DOHH2 (cell line): ENCODE data around the gene ATF7IP2.

Experiments used
- H3F3A ChIP-seq: fragments of 200-600 bp; sonication (generic), shearing (Covaris generic); 2 replicates; pipeline ENCODE4 v1.6.0; 2016; ENCODE audit warnings: antibody characterized with exemption, mild to moderate bottlenecking; ENCODE audit not compliant: control insufficient read depth, insufficient read depth
- H3K27ac ChIP-seq: fragments of 200-600 bp; sonication (generic); 2 replicates; pipeline ENCODE4 v1.5.1; 2014; ENCODE audit warnings: low read depth, mild to moderate bottlenecking, low read length, moderate library complexity
- H3K27me3 ChIP-seq: fragments of 200-600 bp; sonication (generic); 2 replicates; pipeline ENCODE4 v1.6.1; 2014; ENCODE audit warnings: mild to moderate bottlenecking, low read length, mixed read lengths; ENCODE audit not compliant: control insufficient read depth
- H3K36me3 ChIP-seq: fragments of 200-600 bp; sonication (generic); 2 replicates; pipeline ENCODE4 v1.6.1; 2014; ENCODE audit warnings: mild to moderate bottlenecking, low read length, moderate library complexity, mixed read lengths; ENCODE audit not compliant: control insufficient read depth
- H3K4me1 ChIP-seq: fragments of 200-600 bp; sonication (generic); 2 replicates; pipeline ENCODE4 v1.6.1; 2014; ENCODE audit warnings: mild to moderate bottlenecking, low read length, mixed read lengths; ENCODE audit not compliant: control insufficient read depth
- H3K4me2 ChIP-seq: fragments of 200-600 bp; sonication (generic); 2 replicates; pipeline ENCODE4 v1.6.0; 2014; ENCODE audit warnings: mild to moderate bottlenecking, low read length, moderate library complexity
- H3K4me3 ChIP-seq: fragments of 200-600 bp; sonication (generic); 2 replicates; pipeline ENCODE4 v1.5.1; 2014; ENCODE audit warnings: mild to moderate bottlenecking, low read length, mixed read lengths
- H3K79me2 ChIP-seq: fragments of 200-600 bp; sonication (generic); 2 replicates; pipeline ENCODE4 v1.6.1; 2014; ENCODE audit warnings: mild to moderate bottlenecking, low read length, mixed read lengths; ENCODE audit not compliant: control insufficient read depth
- H3K9me2 ChIP-seq: fragments of 200-600 bp; sonication (generic); replicated peaks from 2 replicates; pipeline ENCODE4 v1.6.1; 2014; ENCODE audit warnings: mild to moderate bottlenecking, low read length, mixed read lengths; ENCODE audit not compliant: control insufficient read depth
- H3K9me3 ChIP-seq: fragments of 200-600 bp; sonication (generic); 2 replicates; pipeline ENCODE4 v1.6.1; 2014; ENCODE audit warnings: antibody characterized with exemption, low read length, mixed read lengths; ENCODE audit not compliant: control insufficient read depth, insufficient read depth
- H4K20me1 ChIP-seq: fragments of 200-600 bp; sonication (generic); 2 replicates; pipeline ENCODE4 v1.6.0; 2014; ENCODE audit warnings: low read depth, mild to moderate bottlenecking, antibody characterized with exemption, low read length, moderate library complexity; ENCODE audit not compliant: control insufficient read depth, insufficient read depth
- EZH2phosphoT487 ChIP-seq: fragments of 200-600 bp; sonication (generic); IDR thresholded peaks from 2 replicates; pipeline ENCODE4 v1.6.1; 2017; ENCODE audit warnings: borderline replicate concordance, mild to moderate bottlenecking, antibody characterized with exemption, low read length, moderate library complexity, mixed read lengths
- TF ChIP-seq, protein P1 (sequence below): fragments of 200-600 bp; sonication (generic); IDR thresholded peaks from one replicate; pipeline ENCODE4 v1.5.1; 2014; ENCODE audit warnings: antibody characterized with exemption, mild to moderate bottlenecking, low read depth, low read length; ENCODE audit not compliant: poor library complexity, severe bottlenecking

ATF7IP2 gene, protein sequence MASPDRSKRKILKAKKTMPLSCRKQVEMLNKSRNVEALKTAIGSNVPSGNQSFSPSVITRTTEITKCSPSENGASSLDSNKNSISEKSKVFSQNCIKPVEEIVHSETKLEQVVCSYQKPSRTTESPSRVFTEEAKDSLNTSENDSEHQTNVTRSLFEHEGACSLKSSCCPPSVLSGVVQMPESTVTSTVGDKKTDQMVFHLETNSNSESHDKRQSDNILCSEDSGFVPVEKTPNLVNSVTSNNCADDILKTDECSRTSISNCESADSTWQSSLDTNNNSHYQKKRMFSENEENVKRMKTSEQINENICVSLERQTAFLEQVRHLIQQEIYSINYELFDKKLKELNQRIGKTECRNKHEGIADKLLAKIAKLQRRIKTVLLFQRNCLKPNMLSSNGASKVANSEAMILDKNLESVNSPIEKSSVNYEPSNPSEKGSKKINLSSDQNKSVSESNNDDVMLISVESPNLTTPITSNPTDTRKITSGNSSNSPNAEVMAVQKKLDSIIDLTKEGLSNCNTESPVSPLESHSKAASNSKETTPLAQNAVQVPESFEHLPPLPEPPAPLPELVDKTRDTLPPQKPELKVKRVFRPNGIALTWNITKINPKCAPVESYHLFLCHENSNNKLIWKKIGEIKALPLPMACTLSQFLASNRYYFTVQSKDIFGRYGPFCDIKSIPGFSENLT

DNA sequence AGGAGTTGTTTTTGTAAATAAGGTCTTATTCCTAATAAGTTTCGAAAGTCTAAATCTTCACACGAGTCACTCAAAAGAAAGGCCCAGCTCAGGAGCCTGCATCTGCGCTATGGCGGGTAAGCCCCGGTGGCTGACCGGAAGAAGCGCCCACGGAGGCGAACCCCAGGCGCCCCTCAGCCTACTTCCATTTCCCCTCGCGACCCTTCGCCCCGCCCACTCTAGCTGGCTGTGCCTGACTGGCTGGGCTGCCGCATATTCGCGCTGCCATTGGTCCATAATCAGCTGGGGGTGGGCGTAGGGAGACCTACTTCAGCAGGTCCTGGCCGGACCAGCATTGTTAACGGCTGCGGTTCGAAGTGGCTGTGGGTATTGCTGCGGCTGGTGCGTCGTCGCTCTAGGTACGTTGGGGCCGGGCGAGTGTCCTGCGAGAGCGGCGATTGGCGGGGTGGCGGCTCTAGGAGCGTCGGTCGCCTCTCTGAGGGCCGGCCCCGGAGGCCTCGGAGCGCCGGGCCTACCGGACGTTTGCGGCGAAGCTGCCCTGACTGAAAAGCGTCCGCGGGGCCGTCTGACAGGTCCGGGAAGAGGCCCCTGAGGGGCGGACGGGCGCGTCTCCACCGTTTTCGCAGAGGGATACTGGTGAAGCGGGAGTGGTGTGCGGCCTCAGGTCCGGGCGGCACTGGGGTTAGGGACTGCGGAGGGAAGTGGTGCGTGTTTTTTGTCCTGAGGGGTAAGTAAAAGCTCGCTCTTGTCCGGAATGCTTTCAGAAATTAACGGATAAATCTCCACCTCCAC, at the start of gene ATF7IP2:
ATF7IP2 (plus strand) TSS at position 337 of the 792 bp plus-strand sequence. CDS start 44,560 bp downstream, outside the sequence.
- H3K27me3 ChIP-seq: no peaks in the 10 kb centered on the region
- peaks cover 4% of the 10 kb centered on the region; the same call in 1 of the 2 replicates for H3K9me3 ChIP-seq
- H4K20me1 ChIP-seq: no peaks in the 10 kb centered on the region
- H3K79me2 ChIP-seq: peaks cover 48% of the 10 kb centered on the region
- H3K4me1 ChIP-seq: peaks cover 31% of the 10 kb centered on the region
- H3K27ac ChIP-seq: peak within 1 kb of the TSS; percentile 53
- no peaks in the 10 kb centered on the region for H3F3A ChIP-seq
- no peaks in the 10 kb centered on the region for H3K9me2 ChIP-seq
- peaks cover 39% of the 10 kb centered on the region for H3K36me3 ChIP-seq
- peak within 1 kb of the TSS; percentile 83 for H3K4me3 ChIP-seq
- peak within 1 kb of the TSS; percentile 74 for H3K4me2 ChIP-seq
- no peak for TF ChIP-seq EZH2phosphoT487
- TF ChIP-seq, protein P1, sequence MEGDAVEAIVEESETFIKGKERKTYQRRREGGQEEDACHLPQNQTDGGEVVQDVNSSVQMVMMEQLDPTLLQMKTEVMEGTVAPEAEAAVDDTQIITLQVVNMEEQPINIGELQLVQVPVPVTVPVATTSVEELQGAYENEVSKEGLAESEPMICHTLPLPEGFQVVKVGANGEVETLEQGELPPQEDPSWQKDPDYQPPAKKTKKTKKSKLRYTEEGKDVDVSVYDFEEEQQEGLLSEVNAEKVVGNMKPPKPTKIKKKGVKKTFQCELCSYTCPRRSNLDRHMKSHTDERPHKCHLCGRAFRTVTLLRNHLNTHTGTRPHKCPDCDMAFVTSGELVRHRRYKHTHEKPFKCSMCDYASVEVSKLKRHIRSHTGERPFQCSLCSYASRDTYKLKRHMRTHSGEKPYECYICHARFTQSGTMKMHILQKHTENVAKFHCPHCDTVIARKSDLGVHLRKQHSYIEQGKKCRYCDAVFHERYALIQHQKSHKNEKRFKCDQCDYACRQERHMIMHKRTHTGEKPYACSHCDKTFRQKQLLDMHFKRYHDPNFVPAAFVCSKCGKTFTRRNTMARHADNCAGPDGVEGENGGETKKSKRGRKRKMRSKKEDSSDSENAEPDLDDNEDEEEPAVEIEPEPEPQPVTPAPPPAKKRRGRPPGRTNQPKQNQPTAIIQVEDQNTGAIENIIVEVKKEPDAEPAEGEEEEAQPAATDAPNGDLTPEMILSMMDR: no peak

DNA sequence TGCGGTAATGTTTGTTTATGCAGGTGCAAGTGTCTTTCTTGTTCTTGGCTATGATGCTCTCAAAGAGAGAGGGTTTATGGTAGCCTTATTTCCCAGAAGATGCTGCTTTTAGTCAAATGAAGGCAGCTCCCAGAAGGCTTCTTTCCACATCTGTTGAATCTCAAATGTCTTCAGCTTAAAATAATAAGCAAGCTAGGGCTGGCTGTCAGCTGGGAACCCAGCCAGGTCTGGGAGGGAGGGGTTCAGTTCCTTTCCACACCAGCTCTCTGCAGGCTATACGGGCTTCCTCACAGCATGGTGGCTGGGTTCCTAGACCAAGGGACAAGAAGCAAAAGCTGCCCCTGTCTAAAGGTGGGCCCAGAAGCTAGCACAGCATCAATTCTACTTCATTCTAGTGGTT, 47.4 kb upstream of the ATF7IP2 start:
- H3K9me3 ChIP-seq: peaks cover 33% of the 10 kb centered on the region
- no peaks in the 10 kb centered on the region for H4K20me1 ChIP-seq
- 0 out of 2 replicates have a peak overlapping the region, but pooled peaks have one; percentile 9 for H3K4me3 ChIP-seq
- peak overlapping the region; percentile 49 for H3K27ac ChIP-seq
- no peaks in the 10 kb centered on the region for H3K27me3 ChIP-seq
- H3F3A ChIP-seq: no peaks in the 10 kb centered on the region; the same call in 1 of the 2 replicates
- H3K4me1 ChIP-seq: peaks cover 36% of the 10 kb centered on the region
- TF ChIP-seq, protein P1: no peak
- TF ChIP-seq EZH2phosphoT487: no peak
- H3K4me2 ChIP-seq: peak overlapping the region; percentile 6
- H3K36me3 ChIP-seq: no peaks in the 10 kb centered on the region
- no peaks in the 10 kb centered on the region for H3K9me2 ChIP-seq
- no peaks in the 10 kb centered on the region for H3K79me2 ChIP-seq

DNA sequence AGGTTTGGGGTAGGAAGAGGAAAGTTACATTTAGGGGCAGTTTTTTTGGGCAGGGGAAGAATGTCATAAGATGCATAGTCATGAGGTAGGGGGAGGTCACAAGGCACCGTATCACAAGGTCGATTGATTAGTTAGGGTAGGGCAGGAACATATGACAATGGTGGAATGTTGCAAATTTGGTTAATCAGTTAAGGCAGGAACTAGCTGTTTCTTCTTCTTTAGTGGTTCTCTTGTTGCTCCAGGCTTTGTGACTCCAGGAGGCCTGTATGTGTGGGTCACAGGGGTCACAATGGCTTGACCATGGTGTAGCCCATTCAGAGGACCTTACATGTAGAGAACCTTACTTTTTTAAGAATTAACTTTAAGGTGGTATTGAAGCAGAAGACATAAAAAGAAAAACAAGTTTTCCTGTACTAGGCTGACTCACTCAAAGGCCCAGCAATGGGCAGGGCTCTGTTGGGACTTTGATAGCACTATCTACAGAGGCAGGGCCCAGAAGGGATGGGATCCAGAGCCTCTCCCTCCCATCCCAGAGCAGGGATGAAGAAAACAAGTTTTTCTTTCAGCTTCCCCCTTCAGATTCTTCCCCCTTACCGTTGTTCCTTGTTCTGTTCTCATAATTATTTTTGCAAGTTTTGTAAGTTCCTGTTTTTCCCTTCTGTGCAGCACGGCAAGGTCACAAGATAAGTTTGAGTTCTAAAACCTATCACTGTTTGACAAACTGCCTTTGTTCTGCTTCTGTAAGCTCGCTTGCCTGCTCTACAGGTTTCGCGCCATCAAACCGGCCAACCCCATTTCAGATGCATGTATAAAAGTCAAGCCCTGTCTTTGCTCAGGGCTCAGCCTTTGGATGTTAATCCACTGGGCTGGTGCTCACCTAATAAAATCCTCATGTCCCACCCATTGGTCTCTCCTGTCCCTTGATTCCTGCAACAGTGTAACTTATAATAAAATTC, 45.8 kb upstream of the ATF7IP2 start:
- Histone ChIP-seq H3K4me2 (no peak overlapping the region), H3K4me1 (peaks cover 34% of the 10 kb centered on the region), H3K36me3 (no peaks in the 10 kb centered on the region), H3K27me3 (no peaks in the 10 kb centered on the region), H4K20me1 (no peaks in the 10 kb centered on the region), H3K27ac (0 out of 2 replicates have a peak overlapping the region, but pooled peaks have one; percentile 17), H3K9me3 (peaks cover 41% of the 10 kb centered on the region), H3K4me3 (no peak overlapping the region), H3F3A (no peaks in the 10 kb centered on the region), H3K79me2 (no peaks in the 10 kb centered on the region), H3K9me2 (no peaks in the 10 kb centered on the region)
- TF ChIP-seq, protein P1: no peak
- TF ChIP-seq EZH2phosphoT487: no peak
